PC-3 (cell line): ENCODE measurements around the gene GUCY1B1.

Source experiments
- CTCF ChIP-seq: fragments of 300-600 bp; sonication (generic); conservative IDR thresholded peaks from 2 replicates; pipeline ENCODE4 v1.5.1; 2017; ENCODE audit warnings: antibody characterized with exemption, low read depth, mild to moderate bottlenecking, low read length
- EZH2 ChIP-seq: fragments of 300-600 bp; sonication (generic); IDR thresholded peaks from one replicate; pipeline ENCODE4 v1.6.1; 2017; ENCODE audit warnings: antibody characterized with exemption, mild to moderate bottlenecking, low read length; ENCODE audit not compliant: unreplicated experiment
- EZH2phosphoT487 ChIP-seq: fragments of 300-600 bp; sonication (generic); IDR thresholded peaks from 2 replicates; pipeline ENCODE4 v1.6.1; 2018; ENCODE audit warnings: mild to moderate bottlenecking, antibody characterized with exemption, low read length, borderline replicate concordance

GRCh38 chr4:155846929-155847328, 88.1 kb downstream of the GUCY1B1 start:
- TF ChIP-seq CTCF (no peak), EZH2 (no peak), EZH2phosphoT487 (no peak)
